Measurements from ENCODE around the gene NOX1.
"Not testable (repeated sequence)": the region's sequence is repeated elsewhere in the genome, so short reads cannot be mapped to it uniquely, and the experiment has no call there.

NOX1 gene

GRCh38 chrX:100819534-100819836 is 54.7 kb downstream of the NOX1 start:
- peak in 1 of 2 experiments; percentile 41 for DNase-seq

- DNase-seq, result no peak
These were observed 56.8 kb downstream of the NOX1 start for GRCh38 chrX:100817340-100817739.

GRCh38 chrX:100812216-100813158 is 61.7 kb downstream of the NOX1 start:
- DNase-seq, result no peak

- not testable (repeated sequence) for DNase-seq
These were observed 65.9 kb downstream of the NOX1 start for GRCh38 chrX:100808265-100808664.

GRCh38 chrX:100804780-100805179 is 69.4 kb downstream of the NOX1 start:
- DNase-seq, result no peak

GRCh38 chrX:100802843-100803242 is 71.3 kb downstream of the NOX1 start:
- DNase-seq, result no peak

GRCh38 chrX:100798484-100799214 is 75.5 kb downstream of the NOX1 start:
- DNase-seq, result no peak

GRCh38 chrX:100797359-100797758 is 76.8 kb downstream of the NOX1 start:
- DNase-seq, result no peak

- DNase-seq, result not testable (repeated sequence)
These were observed 77.8 kb downstream of the NOX1 start for GRCh38 chrX:100796371-100796770.

Data from activated CD4-positive, alpha-beta T cell treated with anti-CD3 and anti-CD28 coated beads, Interleukin-2, amount 50 U/mL, for 48 hours (primary cell).